K562 (cell line): ENCODE results near the gene ECI1. TPM values are rescaled to one million over a fixed set of nuclear protein-coding genes. Genes with fewer than 3 reads are reported as not detected.

ENCODE experiments used
- BHLHE40 ChIP-seq: IDR thresholded peaks from 2 replicates; pipeline ENCODE4 v1.6.1; 2011; ENCODE audit warnings: low read length, improper control_type of control experiment
- GABPA ChIP-seq: fragments of 200-800 bp; sonication (Bioruptor generic); conservative IDR thresholded peaks from 2 replicates; pipeline ENCODE4 v1.6.1; 2016; ENCODE audit warnings: low read depth, missing genetic modification characterization, missing compliant biosample characterization
- ID3 ChIP-seq, 2 experiments: fragments of 250-450 bp in 1 of 2; fragments of 450-650 bp in 1 of 2; sonication (Bioruptor Pico) in 1 of 2; IDR thresholded peaks; 2 replicates each; pipeline versions ENCODE4 v1.6.1 to v1.8.0; 2016 to 2021; ENCODE audit warnings: mild to moderate bottlenecking in 2 of 2, moderate library complexity in 2 of 2, missing compliant biosample characterization in 1 of 2, missing genetic modification characterization in 1 of 2
- KHSRP ChIP-seq: fragments of 450-650 bp; IDR thresholded peaks from 2 replicates; pipeline ENCODE4 v1.6.1; 2017
- MAFK ChIP-seq: IDR thresholded peaks from 2 replicates; pipeline ENCODE4 v1.6.1; 2011; ENCODE audit warnings: low read length, improper control_type of control experiment
- MTA1 ChIP-seq: fragments of 450-650 bp; IDR thresholded peaks from 2 replicates; pipeline ENCODE4 v1.6.1; 2017; ENCODE audit warnings: borderline replicate concordance
- MXI1 ChIP-seq: IDR thresholded peaks from 2 replicates; pipeline ENCODE4 v1.6.1; 2011; ENCODE audit warnings: low read depth, mild to moderate bottlenecking, improper control_type of control experiment, low read length
- NCOA2 ChIP-seq, 2 experiments: fragments of 450-650 bp; IDR thresholded peaks; 2 replicates each; pipeline ENCODE4 v1.6.1; 2018; ENCODE audit warnings: mild to moderate bottlenecking in 2 of 2, moderate library complexity in 1 of 2; ENCODE audit not compliant: partially characterized antibody in 2 of 2
- NFRKB ChIP-seq: fragments of 450-650 bp; IDR thresholded peaks from 2 replicates; pipeline ENCODE4 v1.6.1; 2016; ENCODE audit warnings: low read depth
- NR3C1 ChIP-seq: sonication (generic); formaldehyde crosslinking; IDR thresholded peaks from 2 replicates; pipeline ENCODE4 v1.8.1; 2022; ENCODE audit warnings: missing genetic modification reagents
- SP1 ChIP-seq: sonication (generic); formaldehyde crosslinking; IDR thresholded peaks from 2 replicates; pipeline ENCODE4 v1.8.1; 2022; ENCODE audit warnings: mild to moderate bottlenecking, missing genetic modification reagents
- STAT5A ChIP-seq: IDR thresholded peaks from 2 replicates; pipeline ENCODE4 v1.6.1; 2012; ENCODE audit warnings: low read length, inconsistent platforms, borderline replicate concordance
- THAP7 ChIP-seq: fragments of 250-450 bp; sonication (Bioruptor Pico); IDR thresholded peaks from 2 replicates; pipeline ENCODE4 v1.5.0; 2021
- TRIM28 ChIP-seq: fragments of 450-650 bp; IDR thresholded peaks from 2 replicates; pipeline ENCODE4 v1.6.1; 2017
- YY1 ChIP-seq, 3 experiments: IDR thresholded peaks; 2 replicates each; pipeline ENCODE4 v1.6.1; 2011; ENCODE audit warnings: low read length in 2 of 3, mild to moderate bottlenecking in 2 of 3, moderate library complexity in 2 of 3, borderline replicate concordance in 1 of 3, control low read depth in 1 of 3, low read depth in 1 of 3; ENCODE audit not compliant: insufficient read depth in 3 of 3, insufficient replicate concordance in 2 of 3, control insufficient read depth in 1 of 3, insufficient read length in 1 of 3; ENCODE audit errors: extremely low read depth in 1 of 3
- ZBTB26 ChIP-seq: fragments of 450-650 bp; formaldehyde crosslinking; IDR thresholded peaks from 2 replicates; pipeline ENCODE4 v1.4.0; 2022; ENCODE audit warnings: missing genetic modification characterization
- ZEB2 ChIP-seq: fragments of 450-650 bp; IDR thresholded peaks from 2 replicates; pipeline ENCODE4 v1.6.1; 2016
- ZNF143 ChIP-seq: sonication (generic); formaldehyde crosslinking; IDR thresholded peaks from 2 replicates; pipeline ENCODE4 v1.9.0; 2022; ENCODE audit warnings: mild to moderate bottlenecking, missing genetic modification reagents
- ZNF316 ChIP-seq: fragments of 450-650 bp; IDR thresholded peaks from 2 replicates; pipeline ENCODE4 v1.6.1; 2016
- ZNF592 ChIP-seq: fragments of 450-650 bp; IDR thresholded peaks from 2 replicates; pipeline ENCODE4 v1.6.1; 2017; ENCODE audit warnings: antibody characterized with exemption, mild to moderate bottlenecking
- ZNF778 ChIP-seq: fragments of 450-650 bp; formaldehyde crosslinking; IDR thresholded peaks from 2 replicates; pipeline ENCODE4 v1.4.0; 2020; ENCODE audit warnings: mild to moderate bottlenecking, moderate library complexity
- ZNF830 ChIP-seq: fragments of 250-450 bp; sonication (Bioruptor Pico); IDR thresholded peaks from 2 replicates; pipeline ENCODE4 v1.5.0; 2021; ENCODE audit warnings: mild to moderate bottlenecking
- ZZZ3 ChIP-seq: fragments of 450-650 bp; IDR thresholded peaks from 2 replicates; pipeline ENCODE4 v1.6.1; 2016; ENCODE audit warnings: antibody characterized with exemption, mild to moderate bottlenecking, moderate library complexity
- polyA plus RNA-seq, 8 experiments: library from polyadenylated mRNA; depleted of rRNA in 4 of 8; stranded (reverse) in 5 of 8; unstranded in 3 of 8; fragments of >200 nt; fragmentation: Nextera tagmentation in 2 of 8; fragmentation: Illumina TruSeq in 1 of 8; extraction: Ambion mirVana in 2 of 8; extraction: Trizol in 1 of 8; gene quantifications; 2 replicates each; pipeline versions ENCODE4 v1.2.1 to v1.2.3, GENCODE V29; 2011 to 2014; ENCODE audit warnings: inconsistent platforms in 1 of 8, missing spikeins in 1 of 8
- total RNA-seq, 7 experiments: library from RNA; depleted of rRNA in 6 of 7; stranded (reverse); fragments of >200 nt in 6 of 7; fragmentation: Illumina TruSeq in 2 of 7; extraction: Trizol in 2 of 7; gene quantifications; 2 replicates each; pipeline versions ENCODE4 v1.2.1 to v1.2.3, GENCODE V29; 2011 to 2021; ENCODE audit warnings: low replicate concordance in 1 of 7

ECI1 gene
- total and polyA plus RNA-seq, 9 of the 15 experiments (the other 6 are each of a cell fraction or from before 2014, with no cell fraction given): 4.7 to 189 (median 54.0) TPM

- TF ChIP-seq ZNF592 (no peak), GABPA (peak; percentile 95), ZNF316 (0 out of 2 replicates have a peak, but pooled peaks have one; percentile 29), MTA1 (peak; percentile 99), BHLHE40 (0 out of 2 replicates have a peak, but pooled peaks have one; percentile 2), MAFK (no peak), ID3 (CRISPR knock-in tag; IDR thresholded peaks at IDR 0.05) (no peak), ID3 (tag; IDR thresholded peaks at IDR 0.05) (peak; percentile 58; the same call in 1 of the 2 replicates), ZZZ3 (peak; percentile 100), NR3C1 (CRISPR knock-in tag) (peak; percentile 90; the same call in 1 of the 2 replicates), YY1 (IDR thresholded peaks at IDR 0.05; ENCODE audit: borderline replicate concordance in 1 of 3, control insufficient read depth in 1 of 3, extremely low read depth in 1 of 3, insufficient read depth in 3 of 3, insufficient read length in 1 of 3, insufficient replicate concordance in 2 of 3, low read depth in 1 of 3, low read length in 2 of 3) (peak; percentile 43 to 84 (median 73)), ZNF830 (no peak), SP1 (CRISPR knock-in tag) (peak; percentile 97), STAT5A (no peak), ZNF143 (CRISPR knock-in tag) (0 out of 2 replicates have a peak, but pooled peaks have one; percentile 16), THAP7 (CRISPR knock-in tag) (peak; percentile 89; the same call in 1 of the 2 replicates), ZNF778 (CRISPR knock-in tag) (no peak), ZBTB26 (CRISPR knock-in tag) (no peak), KHSRP (peak; percentile 98), ZEB2 (no peak), NCOA2 (IDR thresholded peaks at IDR 0.05; ENCODE audit: partially characterized antibody in 2 of 2) (no peak), NFRKB (peak; percentile 87), MXI1 (peak; percentile 55; the same call in 1 of the 2 replicates), TRIM28 (peak; percentile 31; the same call in 1 of the 2 replicates)
Observed at GRCh38 chr16:2267913-2268666, 16.7 kb upstream of the ECI1 start, which contains the start of gene RNPS1 (continued).
